ENCODE data around the gene FANCI. TPM values are rescaled to one million over a fixed set of nuclear protein-coding genes. Genes with fewer than 3 reads are reported as not detected.

Gene FANCI
- total and polyA plus RNA-seq, 4 donors: 17.2 to 22.5 (median 20.8) TPM

GRCh38 chr15:89293012-89293411, 49.2 kb downstream of the FANCI start:
- no peaks in the 10 kb centered on the region for H3K4me1 ChIP-seq (ENCODE audit: control insufficient read depth, insufficient read depth, low read length)
- peaks cover 2% of the 10 kb centered on the region for H3K36me3 ChIP-seq (ENCODE audit: control insufficient read depth, insufficient read depth, low read length)
- H3K27me3 ChIP-seq (ENCODE audit: control insufficient read depth, insufficient read depth, low read length): no peaks in the 10 kb centered on the region
- WGBS (ENCODE audit: insufficient coverage): 100% methylated on average over 2 of the region's 2 CpGs
- no peak for DNase-seq (ENCODE audit: low read depth in 4 of 6, low spot score in 6 of 6)
- H3K4me3 ChIP-seq (ENCODE audit: low read depth, low read length): no peak overlapping the region
- no peaks in the 10 kb centered on the region for H3K9me3 ChIP-seq (ENCODE audit: control insufficient read depth, insufficient read depth, low read length)
- H3K27ac ChIP-seq (ENCODE audit: low read depth, low read length): no peak overlapping the region

- DNase-seq (ENCODE audit: low read depth in 4 of 6, low spot score in 6 of 6): peak in 5 of 6 donors; percentile 15 to 74 (median 25)
- H3K4me1 ChIP-seq (ENCODE audit: control insufficient read depth, insufficient read depth, low read length): no peaks in the 10 kb centered on the region
- no peak overlapping the region for H3K27ac ChIP-seq (ENCODE audit: low read depth, low read length)
- peaks cover 2% of the 10 kb centered on the region for H3K36me3 ChIP-seq (ENCODE audit: control insufficient read depth, insufficient read depth, low read length)
- H3K27me3 ChIP-seq (ENCODE audit: control insufficient read depth, insufficient read depth, low read length): no peaks in the 10 kb centered on the region
- no peaks in the 10 kb centered on the region for H3K9me3 ChIP-seq (ENCODE audit: control insufficient read depth, insufficient read depth, low read length)
- H3K4me3 ChIP-seq (ENCODE audit: low read depth, low read length): no peak overlapping the region
Measured at GRCh38 chr15:89299896-89300295, 56.1 kb downstream of the FANCI start.

- Histone ChIP-seq H3K4me3 (ENCODE audit: low read depth, low read length) (no peak overlapping the region), H3K36me3 (ENCODE audit: control insufficient read depth, insufficient read depth, low read length) (peaks cover 2% of the 10 kb centered on the region), H3K27me3 (ENCODE audit: control insufficient read depth, insufficient read depth, low read length) (no peaks in the 10 kb centered on the region), H3K9me3 (ENCODE audit: control insufficient read depth, insufficient read depth, low read length) (no peaks in the 10 kb centered on the region), H3K27ac (ENCODE audit: low read depth, low read length) (no peak overlapping the region), H3K4me1 (ENCODE audit: control insufficient read depth, insufficient read depth, low read length) (no peaks in the 10 kb centered on the region)
- no CpG with 5 or more reads among the region's 5 CpGs for WGBS (ENCODE audit: insufficient coverage)
- DNase-seq (ENCODE audit: low read depth in 4 of 6, low spot score in 6 of 6): no peak
Measured at GRCh38 chr15:89301304-89302089, 57.7 kb downstream of the FANCI start.

- H3K36me3 ChIP-seq (ENCODE audit: control insufficient read depth, insufficient read depth, low read length): no peaks in the 10 kb centered on the region
- DNase-seq (ENCODE audit: low read depth in 4 of 6, low spot score in 6 of 6): no peak
- WGBS (ENCODE audit: insufficient coverage): no CpG with 5 or more reads among the region's 2 CpGs
- no peak overlapping the region for H3K27ac ChIP-seq (ENCODE audit: low read depth, low read length)
- no peaks in the 10 kb centered on the region for H3K27me3 ChIP-seq (ENCODE audit: control insufficient read depth, insufficient read depth, low read length)
- no peaks in the 10 kb centered on the region for H3K4me1 ChIP-seq (ENCODE audit: control insufficient read depth, insufficient read depth, low read length)
- no peaks in the 10 kb centered on the region for H3K9me3 ChIP-seq (ENCODE audit: control insufficient read depth, insufficient read depth, low read length)
- H3K4me3 ChIP-seq (ENCODE audit: low read depth, low read length): no peak overlapping the region
Measured at GRCh38 chr15:89303986-89304385, 60.2 kb downstream of the FANCI start.

GRCh38 chr15:89305395-89305794, 61.6 kb downstream of the FANCI start:
- H3K27ac ChIP-seq (ENCODE audit: low read depth, low read length): no peak overlapping the region
- no peaks in the 10 kb centered on the region for H3K4me1 ChIP-seq (ENCODE audit: control insufficient read depth, insufficient read depth, low read length)
- H3K9me3 ChIP-seq (ENCODE audit: control insufficient read depth, insufficient read depth, low read length): no peaks in the 10 kb centered on the region
- no peak for DNase-seq (ENCODE audit: low read depth in 4 of 6, low spot score in 6 of 6)
- H3K36me3 ChIP-seq (ENCODE audit: control insufficient read depth, insufficient read depth, low read length): no peaks in the 10 kb centered on the region
- H3K4me3 ChIP-seq (ENCODE audit: low read depth, low read length): no peak overlapping the region
- WGBS (ENCODE audit: insufficient coverage): 100% methylated on average over 2 of the region's 3 CpGs
- no peaks in the 10 kb centered on the region for H3K27me3 ChIP-seq (ENCODE audit: control insufficient read depth, insufficient read depth, low read length)

GRCh38 chr15:89307046-89307587, 63.3 kb downstream of the FANCI start:
- Histone ChIP-seq H3K36me3 (ENCODE audit: control insufficient read depth, insufficient read depth, low read length) (no peaks in the 10 kb centered on the region), H3K27me3 (ENCODE audit: control insufficient read depth, insufficient read depth, low read length) (no peaks in the 10 kb centered on the region), H3K4me3 (ENCODE audit: low read depth, low read length) (no peak overlapping the region), H3K27ac (ENCODE audit: low read depth, low read length) (no peak overlapping the region), H3K9me3 (ENCODE audit: control insufficient read depth, insufficient read depth, low read length) (no peaks in the 10 kb centered on the region), H3K4me1 (ENCODE audit: control insufficient read depth, insufficient read depth, low read length) (no peaks in the 10 kb centered on the region)
- DNase-seq (ENCODE audit: low read depth in 4 of 6, low spot score in 6 of 6): no peak
- WGBS (ENCODE audit: insufficient coverage): 100% methylated on average over 1 of the region's 2 CpGs

GRCh38 chr15:89307791-89308190, 64.0 kb downstream of the FANCI start:
- H3K4me3 ChIP-seq (ENCODE audit: low read depth, low read length): no peak overlapping the region
- H3K27ac ChIP-seq (ENCODE audit: low read depth, low read length): no peak overlapping the region
- H3K4me1 ChIP-seq (ENCODE audit: control insufficient read depth, insufficient read depth, low read length): no peaks in the 10 kb centered on the region
- H3K9me3 ChIP-seq (ENCODE audit: control insufficient read depth, insufficient read depth, low read length): no peaks in the 10 kb centered on the region
- no peak for DNase-seq (ENCODE audit: low read depth in 4 of 6, low spot score in 6 of 6)
- no peaks in the 10 kb centered on the region for H3K36me3 ChIP-seq (ENCODE audit: control insufficient read depth, insufficient read depth, low read length)
- no peaks in the 10 kb centered on the region for H3K27me3 ChIP-seq (ENCODE audit: control insufficient read depth, insufficient read depth, low read length)
- no CpG with 5 or more reads among the region's 2 CpGs for WGBS (ENCODE audit: insufficient coverage)

GRCh38 chr15:89308236-89308635, 64.5 kb downstream of the FANCI start:
- Histone ChIP-seq H3K9me3 (ENCODE audit: control insufficient read depth, insufficient read depth, low read length) (no peaks in the 10 kb centered on the region), H3K27me3 (ENCODE audit: control insufficient read depth, insufficient read depth, low read length) (no peaks in the 10 kb centered on the region), H3K36me3 (ENCODE audit: control insufficient read depth, insufficient read depth, low read length) (no peaks in the 10 kb centered on the region), H3K4me1 (ENCODE audit: control insufficient read depth, insufficient read depth, low read length) (no peaks in the 10 kb centered on the region), H3K27ac (ENCODE audit: low read depth, low read length) (no peak overlapping the region), H3K4me3 (ENCODE audit: low read depth, low read length) (no peak overlapping the region)
- no peak for DNase-seq (ENCODE audit: low read depth in 4 of 6, low spot score in 6 of 6)
- WGBS (ENCODE audit: insufficient coverage): 92% methylated on average over 2 of the region's 3 CpGs

GRCh38 chr15:89309993-89310392, 66.2 kb downstream of the FANCI start:
- no CpG with 5 or more reads among the region's 2 CpGs for WGBS (ENCODE audit: insufficient coverage)
- Histone ChIP-seq H3K27me3 (ENCODE audit: control insufficient read depth, insufficient read depth, low read length) (no peaks in the 10 kb centered on the region), H3K36me3 (ENCODE audit: control insufficient read depth, insufficient read depth, low read length) (peaks cover 2% of the 10 kb centered on the region), H3K9me3 (ENCODE audit: control insufficient read depth, insufficient read depth, low read length) (no peaks in the 10 kb centered on the region), H3K4me3 (ENCODE audit: low read depth, low read length) (no peak overlapping the region), H3K4me1 (ENCODE audit: control insufficient read depth, insufficient read depth, low read length) (no peaks in the 10 kb centered on the region), H3K27ac (ENCODE audit: low read depth, low read length) (no peak overlapping the region)
- no peak for DNase-seq (ENCODE audit: low read depth in 4 of 6, low spot score in 6 of 6)

- no peaks in the 10 kb centered on the region for H3K9me3 ChIP-seq (ENCODE audit: control insufficient read depth, insufficient read depth, low read length)
- no peaks in the 10 kb centered on the region for H3K27me3 ChIP-seq (ENCODE audit: control insufficient read depth, insufficient read depth, low read length)
- WGBS (ENCODE audit: insufficient coverage): 100% methylated on average over 1 of the region's 2 CpGs
- H3K4me1 ChIP-seq (ENCODE audit: control insufficient read depth, insufficient read depth, low read length): no peaks in the 10 kb centered on the region
- H3K36me3 ChIP-seq (ENCODE audit: control insufficient read depth, insufficient read depth, low read length): peaks cover 44% of the 10 kb centered on the region
- no peak overlapping the region for H3K27ac ChIP-seq (ENCODE audit: low read depth, low read length)
- no peak for DNase-seq (ENCODE audit: low read depth in 4 of 6, low spot score in 6 of 6)
- H3K4me3 ChIP-seq (ENCODE audit: low read depth, low read length): no peak overlapping the region
Measured at GRCh38 chr15:89315375-89315929, 71.7 kb downstream of the FANCI start.
